Osteoblast (primary cell): Measurements from ENCODE around the gene GAB2. TPM values are rescaled to one million over a fixed set of nuclear protein-coding genes. Genes with fewer than 3 reads are reported as not detected.

ENCODE experiments used
- DNase-seq: peaks from one replicate; pipeline ENCODE4 v3.0.0; 2011; ENCODE audit warnings: low spot score, mixed read lengths; ENCODE audit not compliant: insufficient read length; ENCODE audit errors: missing footprints
- H2AFZ ChIP-seq: 2 replicates; pipeline ENCODE4 v1.6.0; 2011; ENCODE audit warnings: mild to moderate bottlenecking, low read length
- H3K27ac ChIP-seq: 2 replicates; pipeline ENCODE4 v1.5.1; 2011; ENCODE audit warnings: mild to moderate bottlenecking, low read depth, low read length, moderate library complexity
- H3K27me3 ChIP-seq: 2 replicates; pipeline ENCODE4 v1.6.0; 2012; ENCODE audit warnings: mild to moderate bottlenecking, control low read depth, inconsistent platforms, low read length, moderate library complexity; ENCODE audit not compliant: insufficient read depth
- H3K36me3 ChIP-seq: 2 replicates; pipeline ENCODE4 v1.5.1; 2011; ENCODE audit warnings: mild to moderate bottlenecking, low read length, control low read depth, moderate library complexity; ENCODE audit not compliant: insufficient read depth
- H3K4me1 ChIP-seq: 2 replicates; pipeline ENCODE4 v1.5.1; 2011; ENCODE audit warnings: mild to moderate bottlenecking, low read length, control low read depth, moderate library complexity; ENCODE audit not compliant: insufficient read depth
- H3K4me2 ChIP-seq: 2 replicates; pipeline ENCODE4 v1.6.0; 2011; ENCODE audit warnings: mild to moderate bottlenecking, low read length; ENCODE audit not compliant: insufficient read depth
- H3K4me3 ChIP-seq: fragments of 200-600 bp; sonication (generic); 3 replicates; pipeline ENCODE4 v1.5.1; 2012; ENCODE audit warnings: mild to moderate bottlenecking, low read length, inconsistent platforms; ENCODE audit not compliant: insufficient read depth
- H3K79me2 ChIP-seq: 2 replicates; pipeline ENCODE4 v1.6.0; 2012; ENCODE audit warnings: mild to moderate bottlenecking, low read length, control low read depth, inconsistent platforms; ENCODE audit not compliant: insufficient read depth
- H3K9me3 ChIP-seq: 2 replicates; pipeline ENCODE4 v1.5.1; 2011; ENCODE audit warnings: low read depth, low read length, control low read depth
- H4K20me1 ChIP-seq: 2 replicates; pipeline ENCODE4 v1.6.0; 2012; ENCODE audit warnings: mild to moderate bottlenecking, low read length, control low read depth; ENCODE audit not compliant: insufficient read depth
- total RNA-seq: library from RNA; depleted of rRNA; stranded (reverse); fragments of >200 nt; gene quantifications from 2 replicates; pipeline ENCODE4 v1.2.3, GENCODE V29; 2012
- TF ChIP-seq, protein P1 (sequence below): IDR thresholded peaks from 2 replicates; pipeline ENCODE4 v1.5.1; 2011; ENCODE audit warnings: mild to moderate bottlenecking, low read depth, low read length, moderate library complexity; ENCODE audit errors: extremely low read depth

GAB2 gene
- total RNA-seq, 1 donor = 18.5 TPM

DNA sequence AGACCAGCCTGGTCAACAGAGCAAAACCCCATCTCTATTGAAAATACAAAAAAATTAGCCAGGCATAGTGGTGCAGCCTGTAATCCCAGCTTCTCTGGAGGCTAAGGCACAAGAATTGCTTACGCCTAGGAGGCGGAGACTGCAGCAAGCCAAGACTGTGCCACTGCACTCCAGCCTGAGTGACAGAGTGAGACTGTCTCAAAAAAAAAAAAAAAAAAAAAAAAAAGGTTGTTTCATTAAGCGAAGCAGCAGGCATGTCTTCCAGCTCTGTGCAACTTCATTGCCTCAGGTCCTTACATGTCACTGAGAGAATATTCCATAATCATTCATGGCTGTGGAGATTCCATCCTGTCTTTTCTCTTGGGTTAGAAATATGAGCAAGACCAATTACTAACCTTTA, 16.9 kb downstream of the GAB2 start:
- H3K27ac ChIP-seq = no peak overlapping the region
- no peaks in the 10 kb centered on the region for H3K27me3 ChIP-seq
- no peaks in the 10 kb centered on the region for H3K36me3 ChIP-seq

DNA sequence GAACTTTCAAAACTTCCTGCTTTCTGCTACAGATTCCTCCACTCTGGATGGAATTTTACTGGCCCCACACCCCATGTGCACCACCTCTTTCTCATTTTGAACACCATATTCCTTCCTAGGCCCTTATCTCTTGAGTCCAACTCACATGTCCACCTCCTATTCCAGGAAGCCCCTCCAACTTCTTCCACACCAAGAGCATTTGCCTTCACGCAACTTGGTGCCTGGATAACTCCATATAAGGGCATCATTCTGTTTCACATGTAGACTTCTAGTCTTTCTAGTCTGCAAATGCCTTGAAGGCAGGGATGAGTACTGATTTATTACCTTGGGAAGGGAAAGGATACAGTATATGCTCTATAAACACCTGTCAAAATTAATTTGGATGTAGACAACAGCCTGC, 17.5 kb downstream of the GAB2 start:
- TF ChIP-seq, protein P1, sequence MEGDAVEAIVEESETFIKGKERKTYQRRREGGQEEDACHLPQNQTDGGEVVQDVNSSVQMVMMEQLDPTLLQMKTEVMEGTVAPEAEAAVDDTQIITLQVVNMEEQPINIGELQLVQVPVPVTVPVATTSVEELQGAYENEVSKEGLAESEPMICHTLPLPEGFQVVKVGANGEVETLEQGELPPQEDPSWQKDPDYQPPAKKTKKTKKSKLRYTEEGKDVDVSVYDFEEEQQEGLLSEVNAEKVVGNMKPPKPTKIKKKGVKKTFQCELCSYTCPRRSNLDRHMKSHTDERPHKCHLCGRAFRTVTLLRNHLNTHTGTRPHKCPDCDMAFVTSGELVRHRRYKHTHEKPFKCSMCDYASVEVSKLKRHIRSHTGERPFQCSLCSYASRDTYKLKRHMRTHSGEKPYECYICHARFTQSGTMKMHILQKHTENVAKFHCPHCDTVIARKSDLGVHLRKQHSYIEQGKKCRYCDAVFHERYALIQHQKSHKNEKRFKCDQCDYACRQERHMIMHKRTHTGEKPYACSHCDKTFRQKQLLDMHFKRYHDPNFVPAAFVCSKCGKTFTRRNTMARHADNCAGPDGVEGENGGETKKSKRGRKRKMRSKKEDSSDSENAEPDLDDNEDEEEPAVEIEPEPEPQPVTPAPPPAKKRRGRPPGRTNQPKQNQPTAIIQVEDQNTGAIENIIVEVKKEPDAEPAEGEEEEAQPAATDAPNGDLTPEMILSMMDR = no peak
- Histone ChIP-seq H3K36me3 (no peaks in the 10 kb centered on the region), H2AFZ (no peak overlapping the region), H3K9me3 (no peaks in the 10 kb centered on the region), H3K79me2 (peaks cover 7% of the 10 kb centered on the region), H4K20me1 (peaks cover 7% of the 10 kb centered on the region), H3K4me2 (no peak overlapping the region), H3K27me3 (no peaks in the 10 kb centered on the region), H3K4me1 (no peaks in the 10 kb centered on the region), H3K4me3 (no peak overlapping the region), H3K27ac (no peak overlapping the region)
- no peak for DNase-seq

More for the DNA sequence above, 16.9 kb downstream of the GAB2 start:
- no peak overlapping the region for H2AFZ ChIP-seq
- no peaks in the 10 kb centered on the region for H3K9me3 ChIP-seq
- peaks cover 7% of the 10 kb centered on the region for H4K20me1 ChIP-seq
- no peaks in the 10 kb centered on the region for H3K4me1 ChIP-seq
- H3K4me2 ChIP-seq = no peak overlapping the region
- H3K4me3 ChIP-seq = no peak overlapping the region
- peaks cover 9% of the 10 kb centered on the region for H3K79me2 ChIP-seq
- no peak for DNase-seq
- TF ChIP-seq, protein P1 = no peak

DNA sequence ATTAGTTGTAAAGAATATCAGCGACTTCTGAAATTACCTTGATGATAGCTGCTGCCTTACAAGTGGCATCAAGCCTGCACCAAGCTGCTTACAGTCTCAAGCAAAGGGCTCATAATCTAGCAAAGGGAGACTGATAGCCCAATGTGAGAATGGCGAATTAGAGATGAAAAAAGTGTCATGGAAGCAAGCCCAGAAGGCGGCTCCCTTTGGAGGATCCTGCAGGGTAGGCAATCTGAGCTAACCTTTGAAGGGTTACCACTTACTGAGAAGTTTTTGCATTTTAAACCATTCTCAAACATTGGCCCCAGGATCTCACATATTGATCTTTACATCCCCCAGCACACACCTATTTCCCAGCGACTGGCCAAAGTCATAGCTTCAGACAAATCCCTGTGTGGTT, 18.5 kb downstream of the GAB2 start:
- Histone ChIP-seq H3K27ac (no peak overlapping the region), H4K20me1 (peaks cover 8% of the 10 kb centered on the region), H3K36me3 (no peaks in the 10 kb centered on the region), H3K79me2 (peaks cover 8% of the 10 kb centered on the region), H3K4me3 (no peak overlapping the region), H2AFZ (no peak overlapping the region), H3K4me2 (no peak overlapping the region), H3K4me1 (no peaks in the 10 kb centered on the region), H3K27me3 (no peaks in the 10 kb centered on the region), H3K9me3 (no peaks in the 10 kb centered on the region)
- no peak for DNase-seq
- TF ChIP-seq, protein P1 = no peak

- peaks cover 8% of the 10 kb centered on the region for H3K79me2 ChIP-seq
- no peak overlapping the region for H3K4me2 ChIP-seq
- no peaks in the 10 kb centered on the region for H3K27me3 ChIP-seq
- H3K4me3 ChIP-seq = no peak overlapping the region
- H3K4me1 ChIP-seq = no peaks in the 10 kb centered on the region
- TF ChIP-seq, protein P1 = no peak
- no peak overlapping the region for H2AFZ ChIP-seq
- H3K36me3 ChIP-seq = no peaks in the 10 kb centered on the region
- peaks cover 8% of the 10 kb centered on the region for H4K20me1 ChIP-seq
- no peaks in the 10 kb centered on the region for H3K9me3 ChIP-seq
- no peak for DNase-seq
- H3K27ac ChIP-seq = no peak overlapping the region
Measured at GRCh38 chr11:78398715-78399114, 18.9 kb downstream of the GAB2 start.
